Astrocyte of the spinal cord (primary cell): ENCODE measurements around the gene LRRC23.

Experiments
- DNase-seq: peaks from one replicate; pipeline ENCODE4 v3.0.0; 2011; ENCODE audit warnings: low read depth, low spot score
- H3K4me3 ChIP-seq: 2 replicates; pipeline ENCODE4 v1.5.1; 2011; ENCODE audit warnings: low read depth, mild to moderate bottlenecking, low read length, moderate library complexity
- in situ Hi-C: cut with HindIII; loops from 2 replicates; pipeline ENCODE4 v1.10.0; 2017; ENCODE audit warnings: low sequenced_read_pairs
- TF ChIP-seq, protein P1 (sequence below): IDR thresholded peaks from 2 replicates; pipeline ENCODE4 v1.5.1; 2012; ENCODE audit warnings: low read depth, mild to moderate bottlenecking, low read length, inconsistent platforms

LRRC23 gene

DNA sequence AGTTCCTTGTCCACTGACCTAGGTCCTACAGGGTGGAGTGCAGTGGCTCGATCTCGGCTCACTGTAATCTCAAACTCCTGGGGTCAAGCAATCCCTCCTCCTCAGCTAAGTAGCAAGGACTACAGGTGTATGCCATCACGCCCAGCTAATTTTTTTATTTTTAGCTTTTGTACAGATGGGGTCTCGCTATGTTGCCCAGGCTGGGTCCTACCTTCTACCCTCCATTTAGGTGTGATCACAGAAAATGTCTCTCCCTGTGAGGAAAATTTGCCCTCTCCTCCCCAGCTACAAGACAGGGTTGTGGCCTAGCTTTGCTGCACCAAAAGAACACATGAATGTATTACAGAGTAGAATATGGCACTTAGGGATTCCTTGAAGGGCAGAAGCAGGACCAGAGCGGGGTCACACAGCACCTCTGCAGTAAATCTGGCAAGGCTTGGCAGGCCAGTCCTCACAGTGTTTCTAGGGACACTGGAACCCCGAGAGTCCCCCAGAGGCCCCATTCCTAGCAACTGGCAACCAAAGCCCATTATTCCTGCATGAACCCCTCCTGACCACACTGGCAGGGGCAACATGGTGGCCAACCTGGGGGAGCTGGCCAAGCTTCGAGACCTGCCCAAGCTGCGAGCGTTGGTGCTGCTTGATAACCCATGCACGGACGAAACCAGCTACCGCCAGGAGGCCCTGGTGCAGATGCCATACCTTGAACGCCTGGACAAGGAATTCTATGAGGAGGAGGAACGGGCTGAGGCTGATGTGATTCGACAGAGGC is 7.7 kb downstream of the LRRC23 start:
- TF ChIP-seq, protein P1, sequence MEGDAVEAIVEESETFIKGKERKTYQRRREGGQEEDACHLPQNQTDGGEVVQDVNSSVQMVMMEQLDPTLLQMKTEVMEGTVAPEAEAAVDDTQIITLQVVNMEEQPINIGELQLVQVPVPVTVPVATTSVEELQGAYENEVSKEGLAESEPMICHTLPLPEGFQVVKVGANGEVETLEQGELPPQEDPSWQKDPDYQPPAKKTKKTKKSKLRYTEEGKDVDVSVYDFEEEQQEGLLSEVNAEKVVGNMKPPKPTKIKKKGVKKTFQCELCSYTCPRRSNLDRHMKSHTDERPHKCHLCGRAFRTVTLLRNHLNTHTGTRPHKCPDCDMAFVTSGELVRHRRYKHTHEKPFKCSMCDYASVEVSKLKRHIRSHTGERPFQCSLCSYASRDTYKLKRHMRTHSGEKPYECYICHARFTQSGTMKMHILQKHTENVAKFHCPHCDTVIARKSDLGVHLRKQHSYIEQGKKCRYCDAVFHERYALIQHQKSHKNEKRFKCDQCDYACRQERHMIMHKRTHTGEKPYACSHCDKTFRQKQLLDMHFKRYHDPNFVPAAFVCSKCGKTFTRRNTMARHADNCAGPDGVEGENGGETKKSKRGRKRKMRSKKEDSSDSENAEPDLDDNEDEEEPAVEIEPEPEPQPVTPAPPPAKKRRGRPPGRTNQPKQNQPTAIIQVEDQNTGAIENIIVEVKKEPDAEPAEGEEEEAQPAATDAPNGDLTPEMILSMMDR: no peak
- H3K4me3 ChIP-seq: no peak overlapping the region
- in situ Hi-C loops: no loop called here
- no peak for DNase-seq

DNA sequence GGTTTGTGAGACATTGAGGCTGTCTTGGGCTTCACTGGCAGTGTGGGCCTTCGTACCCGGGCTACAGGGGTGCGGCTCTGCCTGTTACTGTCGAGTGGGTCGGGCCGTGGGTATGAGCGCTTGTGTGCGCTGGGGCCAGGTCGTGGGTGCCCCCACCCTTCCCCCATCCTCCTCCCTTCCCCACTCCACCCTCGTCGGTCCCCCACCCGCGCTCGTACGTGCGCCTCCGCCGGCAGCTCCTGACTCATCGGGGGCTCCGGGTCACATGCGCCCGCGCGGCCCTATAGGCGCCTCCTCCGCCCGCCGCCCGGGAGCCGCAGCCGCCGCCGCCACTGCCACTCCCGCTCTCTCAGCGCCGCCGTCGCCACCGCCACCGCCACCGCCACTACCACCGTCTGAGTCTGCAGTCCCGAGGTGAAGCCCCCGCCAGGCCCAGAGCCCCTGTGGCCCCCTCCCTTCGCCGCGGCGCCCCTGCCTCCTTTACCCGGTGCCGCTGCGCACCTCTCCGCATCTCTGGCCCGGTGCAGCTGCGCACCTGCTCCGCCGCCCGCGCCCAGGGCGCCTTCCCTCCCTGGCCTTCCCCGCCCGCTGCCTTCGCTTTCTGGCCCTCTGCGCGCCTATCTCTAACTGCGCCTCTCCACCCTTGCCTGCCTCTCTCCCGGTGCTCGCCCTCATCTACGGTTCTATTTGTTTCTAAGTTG is 9.8 kb downstream of the LRRC23 start, which contains the start of gene ENO2:
TSS of gene ENO2 (plus strand) at position 335 of the 701 bp plus-strand sequence. CDS start 1,253 bp downstream, outside the sequence.
- TF ChIP-seq, protein P1: no peak
- DNase-seq: peak; percentile 62
- in situ Hi-C loops: no loop called here

DNA sequence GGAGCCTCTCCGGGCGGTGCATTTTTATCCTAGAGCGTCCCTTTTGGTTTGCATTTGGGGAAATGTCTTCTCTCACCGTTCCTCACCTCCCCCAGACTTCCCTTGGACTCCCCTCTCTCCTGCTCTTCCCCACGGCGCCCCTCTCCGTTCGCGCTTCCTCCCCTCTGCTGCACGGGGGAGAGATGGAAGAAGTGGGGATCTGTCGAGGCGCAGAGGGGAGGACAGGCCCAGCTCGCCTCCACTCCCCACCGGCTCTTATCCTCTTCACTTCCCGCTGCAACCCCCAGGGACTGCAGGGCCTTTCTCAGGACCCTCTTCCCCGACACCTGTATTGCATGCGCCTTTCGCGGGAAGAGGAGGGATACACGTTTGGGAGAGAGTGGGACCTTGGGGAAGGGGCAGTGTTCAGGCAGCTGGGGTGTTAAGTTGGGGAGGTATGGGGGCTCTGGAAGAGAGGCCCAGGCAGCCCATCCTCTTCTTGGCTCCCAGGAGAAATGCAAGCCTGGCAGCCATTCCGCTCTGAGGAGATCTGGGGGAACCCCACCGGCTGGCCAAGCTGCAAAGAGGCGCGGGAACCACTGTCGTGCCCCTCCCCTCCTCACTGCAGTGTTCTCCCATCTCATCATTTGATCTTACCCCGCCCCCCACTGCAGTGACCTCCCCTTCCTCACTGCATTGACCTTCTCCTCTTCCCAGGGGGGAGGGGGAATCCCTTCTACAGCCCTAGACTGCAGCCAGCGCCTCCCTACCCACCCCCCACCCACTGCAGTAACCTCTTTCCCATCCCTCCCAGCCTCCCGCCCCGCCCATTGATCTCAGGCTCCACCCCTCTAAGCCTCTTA is 10.5 kb downstream of the LRRC23 start:
- TF ChIP-seq, protein P1: no peak
- peak overlapping the region; percentile 60 for H3K4me3 ChIP-seq
- in situ Hi-C loops: no loop called here
- DNase-seq: no peak

More for the DNA sequence above, 9.8 kb downstream of the LRRC23 start, which contains the start of gene ENO2:
- peak within 1 kb of the TSS; percentile 60 for H3K4me3 ChIP-seq

DNA sequence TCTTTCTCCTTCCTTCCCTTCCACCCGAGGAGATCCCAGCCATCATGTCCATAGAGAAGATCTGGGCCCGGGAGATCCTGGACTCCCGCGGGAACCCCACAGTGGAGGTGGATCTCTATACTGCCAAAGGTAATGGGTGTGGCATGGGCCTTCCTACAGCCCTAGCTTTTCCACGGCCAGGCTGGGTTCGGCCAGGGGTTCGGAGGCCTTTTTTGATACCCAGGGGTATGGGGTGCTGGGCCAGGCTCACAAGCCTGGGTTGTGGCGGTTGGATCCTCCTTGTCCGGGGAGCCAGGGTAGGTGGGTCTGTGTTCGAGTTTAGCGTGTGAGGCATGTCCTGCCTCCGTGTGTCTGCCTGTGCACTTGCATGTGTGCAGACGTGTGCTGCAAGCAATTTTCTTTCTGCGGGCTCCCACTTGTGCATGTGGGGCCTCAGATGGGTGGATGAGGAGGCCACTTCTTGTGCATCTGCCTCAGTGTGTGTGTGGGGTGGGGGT is 11.2 kb downstream of the LRRC23 start:
- TF ChIP-seq, protein P1: no peak
- in situ Hi-C loops: no loop called here
- H3K4me3 ChIP-seq: peak overlapping the region; percentile 60
- no peak for DNase-seq

DNA sequence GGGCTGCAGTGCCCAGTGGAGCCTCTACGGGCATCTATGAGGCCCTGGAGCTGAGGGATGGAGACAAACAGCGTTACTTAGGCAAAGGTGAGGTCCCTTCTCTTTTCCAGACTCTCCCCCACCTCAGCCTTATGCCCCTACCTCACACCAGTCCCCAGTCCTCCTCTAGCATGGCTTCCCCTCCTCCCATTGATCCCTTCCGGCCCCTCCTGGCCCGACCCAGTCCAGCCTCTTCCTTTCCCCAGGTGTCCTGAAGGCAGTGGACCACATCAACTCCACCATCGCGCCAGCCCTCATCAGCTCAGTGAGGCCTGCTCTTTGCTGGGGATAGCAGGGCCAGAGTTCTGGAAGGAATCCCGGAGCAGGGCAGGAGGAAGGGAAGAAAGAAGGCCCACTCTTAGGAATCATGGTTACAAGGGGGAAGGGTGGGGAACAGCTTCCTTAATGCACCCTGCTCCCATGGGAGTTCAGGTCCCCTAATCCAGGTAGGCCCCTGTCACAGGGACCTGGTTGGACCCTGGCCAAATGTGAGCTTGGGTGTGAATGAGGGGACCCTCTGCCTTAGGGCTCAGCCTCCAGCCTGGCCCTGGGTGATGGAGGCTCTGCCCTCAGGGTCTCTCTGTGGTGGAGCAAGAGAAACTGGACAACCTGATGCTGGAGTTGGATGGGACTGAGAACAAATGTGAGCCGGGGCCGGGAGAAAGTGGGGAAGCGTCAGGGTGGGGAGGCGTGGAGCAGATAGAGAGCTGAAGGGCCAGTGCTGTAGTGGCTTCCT is 12.0 kb downstream of the LRRC23 start:
- no peak overlapping the region for H3K4me3 ChIP-seq
- in situ Hi-C loops: no loop called here
- DNase-seq: no peak
- TF ChIP-seq, protein P1: no peak
